GM18505 (cell line): Measurements from ENCODE around the gene CREG1.
"Not testable (repeated sequence)": the region's sequence is repeated elsewhere in the genome, so short reads cannot be mapped to it uniquely, and the experiment has no call there.

Source experiments
- ATAC-seq: cut with Tn5 transposase; IDR thresholded peaks from one replicate; pipeline ENCODE4 v1.9.1; 2021; ENCODE audit not compliant: unreplicated experiment
- POLR2A ChIP-seq: IDR thresholded peaks from 4 replicates; pipeline ENCODE4 v1.6.1; 2011; ENCODE audit warnings: borderline replicate concordance; ENCODE audit not compliant: insufficient read depth, insufficient read length; ENCODE audit errors: extremely low read depth

CREG1 gene

DNA sequence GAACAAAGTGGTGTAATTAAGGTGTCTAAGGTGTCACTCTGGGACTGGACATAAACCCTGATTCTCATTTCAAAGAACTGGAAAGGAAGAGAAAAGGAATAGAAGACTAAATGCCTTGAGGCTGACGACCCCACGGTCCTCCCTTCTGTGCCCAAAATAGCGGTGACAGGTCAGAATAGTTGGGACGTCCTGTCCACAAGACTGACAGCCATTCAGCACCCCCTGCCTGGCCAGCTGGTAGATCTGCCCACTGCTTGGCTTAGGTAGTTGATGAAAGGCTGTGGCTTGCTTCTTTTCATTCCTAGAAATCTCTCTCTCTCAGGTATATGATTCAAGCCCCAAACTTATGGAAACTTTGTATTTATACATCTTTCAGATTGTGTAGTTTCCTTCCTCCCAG, 26.4 kb upstream of the CREG1 start:
- TF ChIP-seq POLR2A, result no peak

DNA sequence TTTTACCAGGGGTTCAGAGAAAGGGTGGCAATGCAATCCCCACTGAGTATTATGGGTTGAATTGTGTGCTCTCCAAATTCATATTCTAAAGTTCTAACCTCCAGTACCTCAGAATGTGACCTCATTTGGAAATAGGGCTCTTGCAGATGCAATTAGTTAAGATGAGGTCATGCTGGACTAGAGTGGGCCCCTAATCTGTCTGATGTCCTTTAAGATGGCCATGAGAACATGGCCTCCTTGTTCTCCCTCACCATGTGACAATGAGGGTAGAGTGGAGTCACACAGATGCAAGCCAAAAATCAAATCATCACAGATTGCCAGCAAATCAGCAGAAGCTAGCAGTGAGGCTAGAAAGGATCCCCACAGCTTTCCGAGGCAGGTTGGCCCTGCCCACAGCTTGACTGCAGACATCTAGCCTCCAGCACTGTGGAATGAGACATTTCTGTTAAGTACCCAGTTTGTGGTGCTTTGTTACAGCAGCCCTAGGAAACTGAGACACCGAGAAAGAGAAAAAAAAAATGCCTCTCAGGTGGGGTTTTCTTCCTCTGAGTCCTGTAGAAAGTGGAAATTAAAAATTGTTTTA, 25.5 kb upstream of the CREG1 start:
- TF ChIP-seq POLR2A, result no peak
- no peak for ATAC-seq

More for the DNA sequence above, 26.4 kb upstream of the CREG1 start:
- ATAC-seq, result no peak

DNA sequence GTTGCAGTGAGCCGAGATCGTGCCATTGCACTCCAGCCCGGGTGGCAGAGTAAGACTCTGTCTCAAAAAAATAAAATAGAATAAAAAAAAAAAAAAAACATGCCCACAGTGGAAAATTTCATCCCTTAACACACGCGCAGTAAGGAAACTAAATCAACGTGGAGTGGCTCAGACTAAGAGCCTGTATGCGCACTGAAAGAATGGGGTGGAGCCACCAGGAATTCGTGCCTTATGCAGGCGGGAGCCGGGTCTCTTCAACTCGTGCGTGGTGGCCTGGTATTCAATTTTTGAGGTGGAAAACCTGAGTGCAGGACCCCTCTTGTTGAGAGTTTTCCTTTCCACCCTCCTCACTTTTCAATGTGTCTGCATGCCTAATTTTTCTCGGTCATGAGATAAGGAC, 22.1 kb upstream of the CREG1 start:
- ATAC-seq, result no peak
- TF ChIP-seq POLR2A, result no peak

DNA sequence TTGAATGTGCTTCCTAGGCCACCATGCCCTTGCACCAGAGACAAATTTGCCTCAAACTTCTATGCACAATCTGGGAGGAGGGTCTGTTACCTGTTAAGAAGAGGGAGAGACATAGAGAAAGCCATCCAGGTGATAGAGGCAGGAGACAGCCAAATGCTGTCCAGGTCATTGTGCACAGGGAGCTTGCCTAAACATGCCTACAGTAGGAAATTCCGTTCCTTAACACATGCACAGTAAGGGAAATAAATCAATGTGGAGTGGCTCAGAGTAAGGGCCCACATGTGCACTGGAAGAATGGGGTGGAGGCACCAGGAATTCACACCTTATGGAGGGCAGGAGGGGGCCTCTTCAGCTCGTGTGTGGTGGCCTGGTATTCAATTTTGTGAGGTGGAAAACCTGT, 19.5 kb upstream of the CREG1 start:
- no peak for TF ChIP-seq POLR2A
- ATAC-seq, result no peak

DNA sequence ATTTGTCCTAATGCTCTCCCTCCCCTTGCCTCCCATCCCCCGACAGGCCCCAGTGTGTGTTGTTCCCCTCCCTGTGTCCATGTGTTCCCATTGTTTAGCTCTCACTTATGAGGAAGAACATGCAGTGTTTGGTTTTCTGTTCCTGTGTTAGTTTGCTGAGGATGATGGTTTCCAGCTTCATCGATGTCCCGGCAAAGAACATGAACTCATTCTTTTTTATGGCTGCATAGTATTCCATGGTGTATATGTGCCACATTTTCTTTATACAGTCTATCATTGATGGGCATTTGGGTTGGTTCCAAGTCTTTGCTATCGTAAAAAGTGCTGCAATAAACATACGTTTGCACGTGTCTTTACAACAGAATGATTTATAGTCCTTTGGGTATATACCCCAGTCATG, 17.1 kb upstream of the CREG1 start:
- ATAC-seq, result not testable (repeated sequence)

DNA sequence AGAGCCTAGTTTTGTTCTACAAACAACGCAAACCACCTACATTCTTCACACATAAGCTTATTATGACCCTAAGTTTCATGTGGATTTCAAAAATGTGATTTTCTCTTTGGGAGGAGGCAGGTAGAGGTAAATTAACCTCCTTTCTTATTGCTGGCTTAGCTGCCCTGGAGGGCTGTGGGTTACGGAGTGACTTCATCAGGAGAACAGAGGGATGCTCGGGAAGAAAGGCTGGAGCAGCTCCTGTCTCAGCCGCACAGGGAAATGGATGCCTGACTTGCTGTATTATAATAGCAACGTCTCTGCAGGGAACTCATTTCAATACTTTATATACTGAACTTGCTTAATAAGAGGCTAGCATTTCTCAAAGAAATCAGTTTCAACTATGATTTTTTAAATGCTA, 14.1 kb upstream of the CREG1 start:
- no peak for TF ChIP-seq POLR2A
- ATAC-seq, result no peak

DNA sequence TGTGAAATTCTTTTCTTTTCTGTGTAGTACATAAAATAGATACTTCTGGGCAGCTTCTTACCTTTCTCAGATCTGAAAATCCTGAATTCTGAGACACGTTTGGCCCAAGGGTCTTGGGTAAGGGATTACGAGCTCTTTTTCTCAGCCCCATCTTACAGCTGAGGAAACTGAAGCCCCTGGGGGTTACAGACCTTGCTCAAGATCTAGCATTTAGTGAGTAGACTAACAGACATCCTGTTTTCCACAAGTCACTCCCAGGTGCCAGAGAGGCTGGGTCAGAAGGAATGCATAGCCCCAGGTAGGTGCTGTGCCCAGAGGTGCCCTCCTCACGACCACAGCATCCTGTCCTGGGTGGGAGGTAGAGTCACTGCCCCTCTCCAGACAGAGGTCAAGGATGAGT, 13.2 kb upstream of the CREG1 start:
- no peak for TF ChIP-seq POLR2A
- ATAC-seq, result no peak

DNA sequence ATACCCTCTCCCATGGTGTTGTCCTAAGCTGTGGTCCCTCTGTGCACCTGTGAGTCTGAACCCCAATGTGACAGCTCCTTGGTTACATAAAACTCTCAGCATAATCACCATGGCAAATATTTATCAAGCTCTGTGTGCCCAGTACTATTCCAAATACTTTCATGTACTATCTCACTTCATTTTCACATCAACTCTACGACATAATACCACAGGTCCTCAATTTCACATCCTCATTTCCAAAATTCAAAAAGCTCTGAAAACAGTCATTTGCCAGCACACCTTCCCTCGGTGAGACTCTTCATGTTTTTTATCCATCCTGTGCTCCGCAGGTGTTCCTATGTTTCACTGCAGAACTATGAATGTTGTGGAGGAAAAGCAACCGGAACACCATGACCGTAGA, 12.4 kb upstream of the CREG1 start:
- TF ChIP-seq POLR2A, result no peak
- no peak for ATAC-seq

DNA sequence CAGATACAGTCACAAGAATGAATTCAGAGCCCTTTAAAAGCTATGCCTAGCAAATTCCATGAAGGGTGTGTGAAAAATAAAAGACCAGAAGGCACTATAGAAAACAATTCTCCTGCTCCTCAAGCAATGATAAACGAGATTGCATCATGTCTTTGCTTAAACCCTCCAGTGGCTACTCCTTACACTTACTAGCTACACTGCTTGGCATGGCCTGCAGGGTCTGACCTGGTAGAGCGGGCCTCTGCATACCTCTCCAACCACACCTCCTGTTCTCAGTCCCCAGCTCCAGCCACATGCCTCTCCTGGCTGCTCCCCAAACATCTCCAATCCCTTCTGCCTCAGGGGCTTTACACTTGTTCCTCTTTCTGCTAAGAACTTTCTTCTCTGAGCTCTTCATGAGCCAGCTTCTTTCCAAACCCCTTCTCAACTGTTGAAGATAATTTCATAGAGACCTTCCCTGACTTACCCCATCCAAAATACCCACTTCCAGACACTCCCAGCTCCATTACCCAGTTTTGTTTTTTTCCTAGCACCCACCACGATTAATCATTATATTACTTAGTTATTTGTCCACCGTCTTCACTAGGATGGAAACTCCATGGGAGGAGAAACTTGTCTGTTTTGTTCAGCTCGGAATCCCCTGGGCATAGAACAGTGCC, 11.2 kb upstream of the CREG1 start:
- TF ChIP-seq POLR2A, result no peak
- no peak for ATAC-seq

DNA sequence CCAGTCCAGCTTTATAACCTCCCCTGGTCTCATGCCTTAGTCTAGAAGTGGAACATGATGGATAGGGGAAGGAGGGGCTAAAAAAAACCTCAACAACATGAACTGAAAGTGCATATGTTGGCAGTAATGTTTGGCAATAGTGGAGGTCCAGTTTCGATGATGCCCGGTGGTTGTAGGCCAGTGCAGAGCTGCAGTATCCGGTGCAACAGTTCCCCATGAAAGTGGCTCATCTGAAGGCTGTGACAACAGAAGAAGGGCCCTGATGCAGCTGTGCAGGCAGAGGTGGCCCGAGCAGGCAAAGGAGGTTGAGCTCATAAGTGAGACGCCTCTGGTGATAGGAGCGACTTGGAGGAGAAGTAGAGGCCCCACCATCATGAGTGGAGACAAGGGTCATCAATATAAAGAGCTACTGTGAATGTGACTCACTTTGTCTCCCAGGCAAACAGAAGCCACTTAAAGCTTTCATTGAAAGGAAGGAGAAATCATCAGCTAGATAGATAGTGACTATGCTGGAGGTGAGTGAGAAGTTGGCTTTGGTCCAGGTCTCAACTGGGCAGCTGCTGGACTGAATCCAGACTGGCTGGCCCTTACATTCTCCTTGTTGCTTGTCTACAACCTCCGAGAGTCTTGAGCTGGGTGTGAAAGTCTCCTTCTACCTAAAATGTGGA, 10.2 kb upstream of the CREG1 start:
- no peak for ATAC-seq
- TF ChIP-seq POLR2A, result no peak

DNA sequence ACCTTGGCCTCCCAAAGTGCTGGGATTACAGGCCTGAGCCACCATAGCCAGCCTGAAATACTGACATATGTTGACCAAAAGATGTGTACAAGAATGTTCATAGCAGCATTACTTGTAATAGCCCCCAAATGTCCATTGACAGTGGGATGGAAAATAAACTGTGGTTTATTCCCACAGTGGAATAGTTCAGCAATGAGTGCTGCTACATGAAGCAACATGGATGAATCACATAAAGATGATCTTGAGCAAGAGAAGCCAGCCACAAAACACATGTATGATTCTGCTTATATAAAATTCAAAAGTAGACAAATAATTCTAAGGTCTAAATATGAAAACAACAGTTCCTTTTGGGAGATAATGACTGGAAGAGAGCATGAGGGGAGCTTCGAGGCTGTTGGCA, 9.1 kb upstream of the CREG1 start:
- no peak for TF ChIP-seq POLR2A
- ATAC-seq, result no peak

DNA sequence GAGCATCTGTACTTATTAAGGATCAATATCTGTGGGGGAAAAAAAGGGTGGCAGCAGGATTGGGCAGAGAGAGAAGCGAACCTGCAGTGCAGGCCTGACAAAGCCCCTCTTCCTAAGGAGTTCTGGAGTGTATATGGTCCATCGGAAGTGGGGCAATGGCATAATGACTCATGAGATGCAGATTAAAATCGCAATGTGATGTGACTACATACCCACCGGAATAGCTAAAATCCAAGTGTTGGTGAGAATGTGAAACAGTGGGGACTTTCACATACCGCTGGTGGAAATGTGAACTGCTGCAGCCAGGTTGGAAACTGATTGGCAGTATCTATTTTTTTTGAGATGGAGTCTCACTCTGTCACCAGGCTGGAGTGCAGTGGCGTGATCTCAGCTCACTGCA, 8.2 kb upstream of the CREG1 start:
- ATAC-seq, result no peak
- no peak for TF ChIP-seq POLR2A

DNA sequence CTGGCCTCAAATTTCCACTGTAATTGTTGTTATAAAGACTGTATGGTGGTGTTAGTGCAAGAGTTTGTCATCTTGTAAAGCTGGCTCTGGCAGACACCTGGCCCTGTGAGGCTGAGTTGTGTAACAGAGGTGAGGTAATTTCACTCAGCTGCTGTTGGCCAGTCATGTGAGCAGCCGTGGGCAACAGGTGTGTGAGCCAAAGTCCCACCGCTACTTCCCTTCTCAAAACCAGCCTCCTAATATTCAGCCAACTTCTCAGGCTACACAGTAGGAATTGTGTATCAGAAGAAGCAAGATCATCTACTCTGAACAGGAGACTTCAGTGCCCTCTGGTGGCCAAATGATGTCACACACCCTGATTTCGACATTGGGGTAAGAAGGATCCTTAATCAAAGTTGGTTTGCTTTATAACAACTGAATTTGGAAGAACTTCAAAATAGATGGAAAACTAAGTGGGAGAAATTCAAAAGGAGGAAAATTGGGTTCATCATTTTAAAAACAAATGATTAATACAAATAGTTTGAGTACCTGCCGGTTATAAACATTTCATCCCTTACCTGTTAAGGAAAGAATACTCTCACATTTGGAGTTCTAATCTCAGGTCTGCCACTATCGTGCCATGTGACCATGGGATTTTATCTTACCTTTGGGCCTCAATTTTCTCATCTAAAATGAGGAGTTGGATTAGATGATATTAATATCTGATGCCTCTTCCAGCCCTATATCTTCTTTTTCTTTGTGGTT, 2.6 kb upstream of the CREG1 start:
- ATAC-seq, result no peak
- no peak for TF ChIP-seq POLR2A

DNA sequence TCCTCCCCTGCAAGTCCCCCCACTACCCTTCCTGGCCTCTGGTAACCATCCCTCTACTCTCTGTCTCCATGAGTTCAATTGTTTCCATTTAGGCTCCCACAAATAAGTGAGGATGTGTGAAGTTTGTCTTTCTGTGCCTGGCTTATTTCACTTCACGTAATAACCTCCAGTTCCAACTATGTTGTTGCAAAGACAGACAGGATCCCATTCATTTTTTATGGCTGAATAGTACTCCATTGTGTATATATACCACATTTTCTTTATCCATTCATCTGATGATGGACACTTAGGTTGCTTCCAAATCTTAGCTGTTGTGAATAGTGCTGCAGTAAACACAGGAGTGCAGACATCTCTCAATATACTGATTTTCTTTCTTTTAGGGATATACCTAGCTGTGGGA, 1.5 kb upstream of the CREG1 start:
- ATAC-seq, result not testable (repeated sequence)
